Measurements from ENCODE around the gene CPT1A. TPM values are rescaled to one million over a fixed set of nuclear protein-coding genes. Genes with fewer than 3 reads are reported as not detected.

The CPT1A gene
- total RNA-seq, 2 experiments from 2014 or later: 21.3 to 24.6 TPM

DNA sequence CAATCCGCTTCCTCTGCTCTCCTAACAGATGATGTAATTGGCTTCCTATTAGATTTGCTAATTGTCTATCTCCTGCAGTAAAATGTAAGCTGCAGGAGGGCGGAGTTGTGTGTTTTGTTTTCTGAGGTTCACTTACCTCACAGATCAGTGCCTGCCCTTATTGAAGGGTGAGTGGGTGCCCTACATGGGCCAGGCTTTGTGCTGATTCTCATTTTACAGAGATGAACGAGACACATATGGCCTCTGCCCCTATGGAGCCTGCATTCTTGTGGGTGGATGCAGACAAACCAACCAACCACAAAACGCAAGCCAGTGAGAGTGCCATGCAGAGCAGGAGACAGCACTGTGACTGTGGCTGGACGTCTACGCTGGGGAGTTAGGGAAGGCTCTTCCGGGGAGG is 100.3 kb downstream of the CPT1A start:
- CTCF ChIA-PET: no interaction called here
- POLR2A ChIA-PET: no interaction called here

DNA sequence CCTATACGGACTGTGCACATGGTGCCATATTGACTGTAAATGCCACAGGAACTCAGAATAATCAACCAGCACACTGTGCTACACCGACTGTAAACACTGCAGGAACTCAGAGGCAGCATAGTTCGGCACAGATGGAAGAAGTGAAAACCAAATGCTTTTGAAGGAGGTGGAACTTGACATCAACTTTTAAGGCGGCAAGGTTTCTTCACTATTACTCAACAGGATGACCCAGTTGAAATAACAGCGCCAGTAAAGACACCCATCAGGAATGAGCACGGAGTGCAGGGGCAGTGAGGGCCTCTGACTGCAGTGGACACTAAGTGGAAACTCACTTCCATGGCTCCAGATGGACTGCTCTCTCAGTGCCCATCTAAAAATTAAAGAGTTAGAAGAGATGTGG is 106.1 kb downstream of the CPT1A start:
- ChIA-PET CTCF (no interaction called here), POLR2A (no interaction called here)

DNA sequence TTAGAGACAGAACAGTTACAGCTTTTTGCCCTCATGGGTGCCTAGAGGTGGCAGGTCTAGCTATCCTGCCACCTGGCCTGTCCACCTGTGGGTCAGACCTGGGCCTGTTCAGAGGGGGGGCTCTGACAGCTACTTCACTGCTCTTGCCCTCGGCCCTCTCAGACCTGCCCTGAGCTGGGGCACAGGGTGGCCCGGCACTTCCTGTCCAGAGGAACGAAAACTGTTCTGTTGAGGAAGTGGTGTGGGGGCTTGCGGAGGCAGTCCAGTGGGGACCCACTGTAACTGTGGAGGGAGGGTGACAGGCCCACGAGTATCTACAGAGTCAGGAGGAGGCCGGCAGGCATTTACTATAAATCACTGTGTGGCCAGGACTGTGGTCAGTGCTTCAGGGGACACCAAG is 106.6 kb downstream of the CPT1A start:
- CTCF ChIA-PET: no interaction called here

DNA sequence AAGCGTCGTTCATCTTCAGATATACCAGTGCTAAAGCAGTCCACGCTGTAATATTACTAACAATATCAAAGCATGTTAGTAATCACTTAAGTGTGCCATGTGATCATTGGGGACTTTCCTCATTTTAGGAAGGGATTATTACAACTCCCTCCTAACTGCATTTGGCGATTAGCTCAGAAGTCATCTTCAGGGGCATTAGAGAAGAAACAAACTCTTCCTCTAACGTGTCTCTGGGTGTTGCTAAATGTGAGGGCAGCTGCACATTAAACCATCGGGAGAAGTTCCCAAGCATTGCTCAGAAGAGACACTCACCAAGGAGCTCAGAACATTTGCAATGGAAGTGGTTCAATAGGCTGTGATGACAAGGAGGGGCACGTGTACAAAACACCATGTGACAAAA is 107.6 kb downstream of the CPT1A start:
- POLR2A ChIA-PET: no interaction called here
- CTCF ChIA-PET: no interaction called here

More for the DNA sequence above, 106.6 kb downstream of the CPT1A start:
- POLR2A ChIA-PET: no interaction called here

DNA sequence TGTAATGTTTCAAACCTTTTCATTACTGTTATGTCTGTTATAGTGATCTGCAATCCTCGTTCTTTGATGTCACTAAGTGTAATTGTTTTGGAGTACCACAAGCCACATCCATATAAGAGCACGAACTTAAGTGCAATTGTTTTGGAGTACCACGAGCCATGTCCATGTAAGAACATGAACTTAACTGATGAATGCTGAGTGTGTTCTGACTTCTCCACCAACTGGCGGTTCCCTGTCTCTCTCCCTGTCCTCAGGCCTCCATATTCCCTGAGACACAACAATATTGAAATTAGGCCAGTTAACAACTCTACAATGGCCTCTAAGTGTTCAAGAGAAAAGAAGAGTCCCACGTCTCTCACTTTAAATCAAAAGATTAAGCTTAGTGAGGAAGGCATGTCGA is 113.9 kb downstream of the CPT1A start:
- POLR2A ChIA-PET: no interaction called here
- CTCF ChIA-PET: no interaction called here

DNA sequence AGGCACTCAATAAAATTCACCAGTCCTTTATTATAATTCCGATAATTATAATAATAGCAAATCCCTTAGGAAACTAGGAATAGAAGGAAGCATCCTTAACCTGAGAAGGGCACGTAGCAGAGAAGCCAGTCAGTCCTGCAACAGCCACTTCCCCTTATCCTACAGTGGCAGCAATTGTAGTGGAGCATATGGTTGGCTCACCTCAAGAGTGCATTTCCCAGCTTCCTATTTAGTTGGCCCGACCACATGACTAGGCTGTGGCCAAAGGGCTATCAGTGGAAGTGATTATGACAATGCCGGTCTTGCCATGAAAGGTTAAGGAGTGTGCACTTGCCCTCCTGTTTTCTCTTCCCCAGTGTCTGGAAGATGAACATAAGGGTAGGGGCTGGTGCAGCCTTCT is 117.4 kb downstream of the CPT1A start:
- POLR2A ChIA-PET: no interaction called here
- CTCF ChIA-PET: no interaction called here

DNA sequence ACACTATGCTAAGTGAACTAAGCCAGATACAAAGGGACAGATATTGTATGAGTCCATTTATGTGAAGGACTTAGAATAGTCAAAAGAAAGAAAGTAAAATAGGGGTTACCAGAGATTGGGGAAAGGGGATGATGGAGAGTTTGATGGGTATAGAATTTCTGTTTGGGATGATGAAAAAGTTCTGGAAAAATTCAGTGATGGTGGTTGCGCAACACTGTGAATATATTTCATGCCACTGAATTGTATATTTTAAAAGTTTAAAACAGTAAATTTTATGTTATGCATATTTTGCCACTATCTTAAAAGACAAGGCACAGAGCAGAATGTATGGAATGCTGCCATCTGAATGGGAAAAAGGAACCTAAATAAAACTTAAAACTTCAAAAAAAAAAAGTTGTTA is 119.6 kb downstream of the CPT1A start:
- ChIA-PET POLR2A (no interaction called here), CTCF (no interaction called here)

DNA sequence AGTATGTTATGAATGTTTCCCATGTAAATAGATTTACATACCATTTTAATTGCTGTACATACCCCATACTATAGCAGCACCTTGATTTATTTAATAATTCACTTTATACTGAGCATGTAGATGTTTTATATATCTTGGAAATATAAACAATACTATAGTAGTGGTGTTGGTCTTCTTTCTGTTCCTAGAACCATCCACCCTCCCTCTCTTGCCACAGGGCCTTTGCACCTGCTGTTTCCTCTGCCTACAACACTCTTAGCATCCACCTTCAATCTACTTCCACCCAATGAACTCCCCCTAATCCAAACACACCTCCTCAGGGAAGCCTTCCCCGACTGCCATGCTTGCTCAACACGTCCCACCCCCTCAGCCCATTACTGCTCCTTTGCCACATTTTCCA is 120.6 kb downstream of the CPT1A start:
- POLR2A ChIA-PET: no interaction called here
- CTCF ChIA-PET: no interaction called here

DNA sequence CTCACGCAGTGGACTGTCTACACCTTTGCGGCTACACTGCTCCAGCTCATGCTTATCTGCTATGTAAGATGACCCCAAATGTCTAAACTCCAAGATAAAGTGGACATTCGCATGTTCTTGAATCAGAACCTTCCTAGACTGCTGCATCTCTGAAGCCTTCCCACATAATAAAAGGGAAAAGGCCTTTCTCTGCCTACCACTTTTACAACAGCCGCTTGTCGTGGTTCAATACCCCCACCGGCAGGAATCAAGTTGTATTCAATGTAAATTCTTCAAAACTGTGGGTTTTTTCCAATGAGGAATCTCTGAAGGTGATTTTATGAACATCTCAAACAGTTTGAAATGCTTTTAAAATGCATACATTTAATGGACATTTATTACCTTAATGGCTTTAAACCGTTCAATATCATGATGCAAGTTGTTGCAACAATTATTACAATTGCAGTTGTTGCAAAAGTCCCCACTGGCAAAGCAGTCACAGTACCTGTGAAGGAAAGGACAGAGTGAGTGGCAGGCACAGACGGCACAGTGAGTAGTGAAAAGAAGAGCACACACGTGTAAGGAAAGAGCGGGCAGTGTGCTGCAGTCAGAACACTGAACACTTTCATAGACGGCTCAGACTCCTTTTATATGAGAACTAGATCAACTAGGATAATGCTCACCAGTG is 126.1 kb downstream of the CPT1A start:
- POLR2A ChIA-PET: no interaction called here
- CTCF ChIA-PET: no interaction called here

DNA sequence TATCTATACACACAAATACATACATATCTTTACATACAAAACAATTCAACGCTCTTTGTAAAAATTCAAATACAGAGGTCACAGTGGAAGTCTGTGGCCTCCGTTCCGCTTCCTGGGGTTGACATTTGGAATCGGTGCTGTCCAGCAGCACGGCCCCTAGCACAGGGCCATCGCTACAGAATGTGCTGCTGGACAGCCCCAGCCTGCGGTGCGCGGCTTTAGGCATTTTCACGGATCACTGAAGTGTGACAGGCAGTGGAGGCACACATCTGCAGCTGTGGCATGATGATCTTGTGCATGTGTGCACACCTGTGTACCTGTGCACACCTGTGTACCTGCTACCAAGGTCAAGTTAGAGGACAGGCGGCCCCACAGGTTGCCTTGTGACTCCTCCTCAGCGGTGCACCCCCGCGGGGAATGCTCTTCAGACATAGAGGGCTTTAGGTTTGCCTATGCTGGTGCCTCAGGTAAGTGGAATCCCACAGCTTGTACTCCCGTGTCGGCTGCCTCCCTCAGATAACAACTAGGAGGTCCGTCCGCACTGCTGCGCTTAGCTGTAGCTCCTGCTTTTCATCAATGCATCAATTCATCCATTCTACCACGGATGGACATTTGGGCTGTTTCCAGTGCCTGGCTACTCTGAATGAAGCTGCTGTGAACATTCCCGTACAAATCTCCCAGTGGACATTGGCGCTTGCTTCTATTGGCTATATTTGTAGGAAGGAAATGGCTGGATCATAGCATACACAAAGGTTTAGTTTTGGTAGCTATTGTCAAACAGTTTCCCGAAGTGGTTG is 127.5 kb downstream of the CPT1A start:
- CTCF ChIA-PET: no interaction called here
- POLR2A ChIA-PET: no interaction called here

DNA sequence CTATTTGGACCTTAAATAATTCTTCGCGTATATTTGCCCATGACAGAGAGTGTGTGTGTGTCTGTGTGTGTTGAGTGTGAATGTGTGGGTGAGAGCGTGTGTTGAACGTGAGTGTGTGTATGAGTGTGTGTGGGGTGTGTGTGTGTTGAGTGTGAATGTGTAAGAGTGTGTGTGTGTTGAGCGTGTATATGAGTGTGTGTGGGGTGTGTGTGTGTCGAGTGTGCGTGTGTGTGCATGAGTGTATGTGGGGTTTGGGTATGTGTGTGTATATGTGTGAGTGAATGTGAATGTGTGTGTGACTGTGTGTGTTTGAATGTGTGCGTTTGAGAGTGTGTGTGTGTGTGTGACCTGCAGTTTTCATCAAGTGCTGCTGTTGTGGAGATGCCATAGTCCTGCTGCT is 130.6 kb downstream of the CPT1A start:
- POLR2A ChIA-PET: no interaction called here

DNA sequence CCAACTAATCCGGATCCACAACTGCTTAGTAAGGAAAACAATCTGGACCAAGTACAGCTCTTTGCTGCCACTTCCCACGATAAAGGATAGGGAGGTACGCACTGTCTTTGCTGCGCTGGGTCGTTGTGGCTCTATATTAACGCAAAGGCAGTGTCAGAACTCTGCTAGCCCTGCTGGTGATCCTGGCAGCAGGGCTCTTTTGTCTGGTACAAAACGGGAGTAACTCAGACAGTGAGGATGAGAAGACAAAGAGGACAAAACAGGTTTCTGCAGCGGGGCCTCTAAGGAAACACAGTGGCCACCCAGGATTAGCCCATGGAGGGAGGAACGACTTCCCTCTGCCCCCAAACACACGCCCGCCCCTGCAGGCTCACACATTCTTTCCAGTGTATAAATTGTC is 131.3 kb downstream of the CPT1A start:
- POLR2A ChIA-PET: no interaction called here

More for the DNA sequence above, 130.6 kb downstream of the CPT1A start:
- CTCF ChIA-PET: no interaction called here

DNA sequence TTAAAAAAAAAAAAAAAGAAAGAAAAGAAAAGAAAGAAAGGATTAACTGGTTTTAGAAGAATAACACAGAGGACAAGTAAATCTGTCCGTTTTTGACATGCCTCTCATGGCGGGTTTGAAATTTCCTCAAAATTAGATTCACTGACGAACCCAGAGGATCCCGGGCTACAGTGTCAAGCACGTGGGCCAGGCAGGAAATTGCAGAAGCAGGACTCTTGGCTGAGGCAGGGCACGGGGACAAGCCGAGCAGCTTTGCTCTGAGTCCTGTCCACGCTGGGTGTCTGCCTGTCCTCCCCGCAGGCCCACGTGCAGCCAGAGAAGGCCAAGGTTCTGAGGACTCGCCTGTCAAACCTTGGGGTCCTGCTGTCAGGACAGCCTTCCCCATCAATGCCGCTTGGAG is 132.7 kb downstream of the CPT1A start:
- POLR2A ChIA-PET: no interaction called here
- CTCF ChIA-PET: no interaction called here

More for the DNA sequence above, 131.3 kb downstream of the CPT1A start:
- CTCF ChIA-PET: no interaction called here

DNA sequence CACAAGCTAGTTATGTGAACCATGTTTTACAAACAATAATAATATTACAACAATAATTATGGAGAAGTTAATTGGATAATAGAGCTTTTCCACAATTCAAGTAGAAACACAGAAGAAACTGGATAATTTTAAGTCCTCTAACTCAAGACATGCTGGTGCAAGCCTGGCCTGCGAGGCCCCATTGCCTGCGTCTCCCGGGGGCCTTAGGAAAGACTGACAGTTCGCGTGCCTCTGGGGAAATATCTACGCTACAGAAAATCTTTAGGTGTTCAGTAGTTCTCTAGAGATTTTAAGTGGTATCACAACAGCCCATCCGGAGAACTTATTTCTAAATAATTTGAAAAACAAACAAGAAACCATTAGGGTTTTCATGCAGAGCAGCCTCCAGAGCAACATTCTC is 134.2 kb downstream of the CPT1A start:
- ChIA-PET CTCF (no interaction called here), POLR2A (no interaction called here)

DNA sequence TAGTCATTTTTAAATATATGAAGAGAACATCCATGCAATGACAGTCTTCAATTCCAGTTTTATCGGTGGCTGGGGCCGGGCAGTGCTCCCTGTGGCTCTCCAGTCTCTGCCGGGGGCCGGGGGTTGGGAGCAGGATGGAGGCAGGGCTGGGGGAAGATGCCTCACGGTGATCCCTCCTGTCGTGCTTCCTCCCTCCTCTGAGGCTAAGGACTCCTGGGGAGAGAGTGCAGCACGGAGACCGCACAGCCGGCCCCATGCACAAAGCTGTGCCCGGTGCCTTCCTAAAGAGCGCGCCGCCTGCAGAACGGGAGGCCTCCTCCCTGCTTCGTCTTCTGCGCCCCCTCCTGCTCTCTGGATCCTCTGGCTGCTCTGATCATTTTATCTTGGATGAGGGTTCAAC is 136.8 kb downstream of the CPT1A start:
- ChIA-PET POLR2A (no interaction called here), CTCF (interaction anchor here (1.0 kb wide), 1 partner anchor 32 kb away, joined by 3 read pairs; no protein-coding TSS in a partner anchor)

Other genes with a start within 250 kb of the CPT1A start
- gene GAL, start 157.4 kb downstream of the CPT1A start, total RNA-seq: 1 to 10 TPM; 2.0 to 2.6 TPM
- 1 to 10 TPM in 1 of 2 experiments, under 1 TPM in 1; 0.94 to 1.7 TPM for gene TESMIN, start 90.4 kb downstream of the CPT1A start, total RNA-seq
- gene MRPL21, start 61.9 kb upstream of the CPT1A start, total RNA-seq: 100 to 1,000 TPM; 106 to 121 TPM
- gene IGHMBP2, start 62.0 kb upstream of the CPT1A start, total RNA-seq: 10 to 100 TPM; 26.3 to 34.5 TPM
- not detected for gene MRGPRD, start 139.1 kb upstream of the CPT1A start, total RNA-seq
- gene MRGPRF, start 171.3 kb upstream of the CPT1A start, total RNA-seq: not detected
- gene TPCN2, start 207.0 kb upstream of the CPT1A start, total RNA-seq: 10 to 100 TPM; 12.7 to 14.4 TPM